HEK293 (cell line): ENCODE data around the gene IGDCC3.
A peak's percentile ranks its signal among the peaks of the same experiment; 100 is the strongest.

Source experiments
- CTCF ChIA-PET: fragments of 350-600 bp; formaldehyde crosslinking; extraction: SDS; loops from one replicate; lab custom pipeline; 2021; ENCODE audit warnings: antibody characterized with exemption; lab: Yijun Ruan, JAX
- POLR2A ChIA-PET: fragments of 300-600 bp; formaldehyde crosslinking; extraction: SDS; loops from one replicate; lab custom pipeline; 2020; ENCODE audit warnings: antibody characterized with exemption, inconsistent platforms; lab: Yijun Ruan, JAX
- H3K27ac ChIP-seq: fragments of 200-500 bp; sonication (Bioruptor generic); 2 replicates; pipeline ENCODE4 v1.5.1; 2014; ENCODE audit warnings: low read depth, low read length, control low read depth, inconsistent platforms; ENCODE audit errors: extremely low read depth
- H3K36me3 ChIP-seq, 2 experiments: fragments of 200-500 bp in 1 of 2; sonication (Bioruptor generic) in 1 of 2; 1 replicate in 1 of 2; 2 replicates in 1 of 2; pipeline ENCODE4 v1.5.1; 2014 to 2017; ENCODE audit warnings: inconsistent platforms in 2 of 2, low read length in 2 of 2; ENCODE audit not compliant: control insufficient read depth in 2 of 2, insufficient read depth in 1 of 2
- H3K4me1 ChIP-seq: fragments of 200-500 bp; sonication (Bioruptor generic); 2 replicates; pipeline ENCODE4 v1.5.1; 2014; ENCODE audit warnings: mild to moderate bottlenecking, low read length, inconsistent platforms; ENCODE audit not compliant: control insufficient read depth, insufficient read depth
- H3K4me3 ChIP-seq: 2 replicates; pipeline ENCODE4 v1.5.1; 2011; ENCODE audit warnings: low read depth, mild to moderate bottlenecking, control low read depth, low read length, moderate library complexity
- H3K9me3 ChIP-seq: fragments of 200-500 bp; sonication (Bioruptor generic); 2 replicates; pipeline ENCODE4 v1.5.1; 2014; ENCODE audit warnings: low read depth, low read length, inconsistent platforms; ENCODE audit not compliant: control insufficient read depth, insufficient read depth
- KLF10 ChIP-seq: fragments of 450-650 bp; IDR thresholded peaks from 2 replicates; pipeline ENCODE4 v1.5.1; 2018; ENCODE audit warnings: missing biosample characterization, mild to moderate bottlenecking, missing genetic modification characterization
- OSR2 ChIP-seq: fragments of 450-650 bp; formaldehyde crosslinking; IDR thresholded peaks from 2 replicates; pipeline ENCODE4 v1.5.1; 2016; ENCODE audit warnings: missing biosample characterization, missing genetic modification characterization
- SCRT2 ChIP-seq: fragments of 450-650 bp; formaldehyde crosslinking; IDR thresholded peaks from 2 replicates; pipeline ENCODE4 v1.5.1; 2016; ENCODE audit warnings: missing biosample characterization, missing genetic modification characterization
- WT1 ChIP-seq: fragments of 450-650 bp; formaldehyde crosslinking; IDR thresholded peaks from 2 replicates; pipeline ENCODE4 v1.5.1; 2016; ENCODE audit warnings: missing biosample characterization, missing genetic modification characterization
- YY2 ChIP-seq: fragments of 450-650 bp; formaldehyde crosslinking; IDR thresholded peaks from 2 replicates; pipeline ENCODE4 v1.5.1; 2016; ENCODE audit warnings: missing biosample characterization, missing genetic modification characterization
- ZBTB1 ChIP-seq: fragments of 450-650 bp; formaldehyde crosslinking; IDR thresholded peaks from 2 replicates; pipeline ENCODE4 v1.5.1; 2016; ENCODE audit warnings: missing biosample characterization, missing genetic modification characterization
- ZBTB21 ChIP-seq: fragments of 450-650 bp; formaldehyde crosslinking; IDR thresholded peaks from 2 replicates; pipeline ENCODE4 v1.5.1; 2017; ENCODE audit warnings: missing biosample characterization, missing genetic modification characterization
- ZEB2 ChIP-seq: fragments of 450-650 bp; formaldehyde crosslinking; IDR thresholded peaks from 2 replicates; pipeline ENCODE4 v1.5.1; 2016; ENCODE audit warnings: missing biosample characterization, missing genetic modification characterization
- ZNF133 ChIP-seq: fragments of 450-650 bp; formaldehyde crosslinking; IDR thresholded peaks from 2 replicates; pipeline ENCODE4 v1.5.1; 2016; ENCODE audit warnings: missing biosample characterization, missing genetic modification characterization
- ZNF140 ChIP-seq: fragments of 450-650 bp; formaldehyde crosslinking; IDR thresholded peaks from 2 replicates; pipeline ENCODE4 v1.5.1; 2016; ENCODE audit warnings: missing biosample characterization, missing genetic modification characterization
- ZNF169 ChIP-seq: fragments of 450-650 bp; formaldehyde crosslinking; IDR thresholded peaks from 2 replicates; pipeline ENCODE4 v1.5.1; 2016; ENCODE audit warnings: missing biosample characterization, missing genetic modification characterization
- ZNF19 ChIP-seq: fragments of 450-650 bp; formaldehyde crosslinking; IDR thresholded peaks from 2 replicates; pipeline ENCODE4; 2016; ENCODE audit warnings: missing biosample characterization, missing genetic modification characterization, low read depth
- ZNF214 ChIP-seq: fragments of 450-650 bp; formaldehyde crosslinking; IDR thresholded peaks from 2 replicates; pipeline ENCODE4 v1.5.1; 2017; ENCODE audit warnings: missing biosample characterization, mild to moderate bottlenecking, missing genetic modification characterization, borderline replicate concordance
- ZNF239 ChIP-seq: fragments of 450-650 bp; formaldehyde crosslinking; IDR thresholded peaks from 2 replicates; pipeline ENCODE4 v1.5.1; 2016; ENCODE audit warnings: missing biosample characterization, missing genetic modification characterization
- ZNF24 ChIP-seq: fragments of 450-650 bp; formaldehyde crosslinking; IDR thresholded peaks from 2 replicates; pipeline ENCODE4 v1.5.1; 2016; ENCODE audit warnings: missing biosample characterization, missing genetic modification characterization
- ZNF274 ChIP-seq, 2 experiments: fragments of 200-500 bp in 1 of 2; fragments of 450-650 bp in 1 of 2; sonication (Bioruptor generic) in 1 of 2; formaldehyde crosslinking in 1 of 2; IDR thresholded peaks; 2 replicates each; pipeline versions ENCODE4 v1.5.1 to v1.6.1; 2014 to 2016; ENCODE audit warnings: borderline replicate concordance in 1 of 2, inconsistent platforms in 1 of 2, low read length in 1 of 2, missing biosample characterization in 1 of 2, missing genetic modification characterization in 1 of 2
- ZNF350 ChIP-seq: fragments of 450-650 bp; formaldehyde crosslinking; IDR thresholded peaks from 2 replicates; pipeline ENCODE4 v1.5.0; 2017; ENCODE audit warnings: missing biosample characterization, mild to moderate bottlenecking, missing genetic modification characterization
- ZNF473 ChIP-seq: fragments of 450-650 bp; formaldehyde crosslinking; IDR thresholded peaks from 2 replicates; pipeline ENCODE4 v1.5.1; 2017; ENCODE audit warnings: missing biosample characterization, missing genetic modification characterization
- ZNF596 ChIP-seq: fragments of 450-650 bp; IDR thresholded peaks from 2 replicates; pipeline ENCODE4 v1.5.0; 2018; ENCODE audit warnings: missing biosample characterization, mild to moderate bottlenecking, missing genetic modification characterization, moderate library complexity
- ZNF791 ChIP-seq: fragments of 450-650 bp; formaldehyde crosslinking; IDR thresholded peaks from 2 replicates; pipeline ENCODE4 v1.5.1; 2016; ENCODE audit warnings: missing biosample characterization, missing genetic modification characterization
- ZSCAN16 ChIP-seq: fragments of 450-650 bp; formaldehyde crosslinking; IDR thresholded peaks from 2 replicates; pipeline ENCODE4 v1.5.1; 2016; ENCODE audit warnings: missing biosample characterization, missing genetic modification characterization
- TF ChIP-seq, protein P1 (sequence below): fragments of 450-650 bp; formaldehyde crosslinking; IDR thresholded peaks from 2 replicates; pipeline ENCODE4 v1.5.1; 2017; ENCODE audit warnings: missing biosample characterization, missing genetic modification characterization
- TF ChIP-seq, protein P2 (sequence below): fragments of 450-650 bp; formaldehyde crosslinking; IDR thresholded peaks from 2 replicates; pipeline ENCODE4 v1.5.1; 2017; ENCODE audit warnings: missing biosample characterization, missing genetic modification characterization
- TF ChIP-seq, protein P3 (sequence below): fragments of 450-650 bp; formaldehyde crosslinking; IDR thresholded peaks from 2 replicates; pipeline ENCODE4 v1.5.1; 2016; ENCODE audit warnings: missing biosample characterization, missing genetic modification characterization
- TF ChIP-seq, protein P4 (sequence below): fragments of 450-650 bp; formaldehyde crosslinking; IDR thresholded peaks from 2 replicates; pipeline ENCODE4 v1.5.1; 2016; ENCODE audit warnings: missing biosample characterization, missing genetic modification characterization
- TF ChIP-seq, protein P5 (sequence below): fragments of 450-650 bp; formaldehyde crosslinking; IDR thresholded peaks from 2 replicates; pipeline ENCODE4 v1.5.1; 2016; ENCODE audit warnings: missing biosample characterization, missing genetic modification characterization

Gene IGDCC3

DNA sequence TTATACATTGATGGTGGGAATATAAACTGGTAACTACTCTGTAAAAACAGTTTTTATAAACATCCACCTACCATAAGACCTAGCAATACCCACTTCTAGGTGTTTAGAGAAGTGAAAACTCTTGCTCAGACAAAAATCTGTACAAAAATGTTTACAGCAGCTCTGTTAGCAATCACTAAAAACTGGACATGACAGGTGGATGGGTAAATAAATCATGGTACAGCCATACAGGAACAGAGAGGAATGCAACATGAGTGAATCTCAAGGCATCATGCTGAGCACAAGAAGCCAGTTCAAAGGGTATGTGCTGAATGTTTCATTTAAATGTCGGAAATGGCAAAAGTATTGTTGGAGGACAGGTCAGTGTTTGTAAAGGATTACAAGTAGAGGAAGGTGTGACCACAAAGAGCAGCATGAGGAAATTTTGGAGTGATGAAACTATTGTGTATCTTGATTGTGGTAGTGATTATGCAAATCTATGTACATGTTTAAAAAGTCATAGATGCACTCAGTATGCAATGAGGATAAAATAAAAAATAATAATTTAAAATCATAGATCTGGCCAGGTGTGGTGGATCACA is 84.8 kb downstream of the IGDCC3 start:
- no peak overlapping the region for H3K4me3 ChIP-seq
- CTCF ChIA-PET = interaction anchor here (0.5 to 1.2 kb wide), 3 partner anchors 9 to 564 kb away, joined by 3 to 5 read pairs (median 3); no protein-coding TSS in a partner anchor
- no peak for TF ChIP-seq ZNF169 (tag by site-specific recombination)
- no peak for TF ChIP-seq YY2 (tag by site-specific recombination)
- TF ChIP-seq ZBTB21 (tag by site-specific recombination) = no peak
- no peak for TF ChIP-seq SCRT2 (tag by site-specific recombination)
- no peak for TF ChIP-seq ZBTB1 (tag by site-specific recombination)
- 0 out of 2 replicates have a peak, but pooled peaks have one; percentile 14 for TF ChIP-seq ZEB2 (tag by site-specific recombination)
- TF ChIP-seq, protein P1, sequence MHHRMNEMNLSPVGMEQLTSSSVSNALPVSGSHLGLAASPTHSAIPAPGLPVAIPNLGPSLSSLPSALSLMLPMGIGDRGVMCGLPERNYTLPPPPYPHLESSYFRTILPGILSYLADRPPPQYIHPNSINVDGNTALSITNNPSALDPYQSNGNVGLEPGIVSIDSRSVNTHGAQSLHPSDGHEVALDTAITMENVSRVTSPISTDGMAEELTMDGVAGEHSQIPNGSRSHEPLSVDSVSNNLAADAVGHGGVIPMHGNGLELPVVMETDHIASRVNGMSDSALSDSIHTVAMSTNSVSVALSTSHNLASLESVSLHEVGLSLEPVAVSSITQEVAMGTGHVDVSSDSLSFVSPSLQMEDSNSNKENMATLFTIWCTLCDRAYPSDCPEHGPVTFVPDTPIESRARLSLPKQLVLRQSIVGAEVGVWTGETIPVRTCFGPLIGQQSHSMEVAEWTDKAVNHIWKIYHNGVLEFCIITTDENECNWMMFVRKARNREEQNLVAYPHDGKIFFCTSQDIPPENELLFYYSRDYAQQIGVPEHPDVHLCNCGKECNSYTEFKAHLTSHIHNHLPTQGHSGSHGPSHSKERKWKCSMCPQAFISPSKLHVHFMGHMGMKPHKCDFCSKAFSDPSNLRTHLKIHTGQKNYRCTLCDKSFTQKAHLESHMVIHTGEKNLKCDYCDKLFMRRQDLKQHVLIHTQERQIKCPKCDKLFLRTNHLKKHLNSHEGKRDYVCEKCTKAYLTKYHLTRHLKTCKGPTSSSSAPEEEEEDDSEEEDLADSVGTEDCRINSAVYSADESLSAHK (tag by site-specific recombination) = peak; percentile 59; the same call in 1 of the 2 replicates
- TF ChIP-seq KLF10 (tag by site-specific recombination) = no peak
- TF ChIP-seq, protein P2, sequence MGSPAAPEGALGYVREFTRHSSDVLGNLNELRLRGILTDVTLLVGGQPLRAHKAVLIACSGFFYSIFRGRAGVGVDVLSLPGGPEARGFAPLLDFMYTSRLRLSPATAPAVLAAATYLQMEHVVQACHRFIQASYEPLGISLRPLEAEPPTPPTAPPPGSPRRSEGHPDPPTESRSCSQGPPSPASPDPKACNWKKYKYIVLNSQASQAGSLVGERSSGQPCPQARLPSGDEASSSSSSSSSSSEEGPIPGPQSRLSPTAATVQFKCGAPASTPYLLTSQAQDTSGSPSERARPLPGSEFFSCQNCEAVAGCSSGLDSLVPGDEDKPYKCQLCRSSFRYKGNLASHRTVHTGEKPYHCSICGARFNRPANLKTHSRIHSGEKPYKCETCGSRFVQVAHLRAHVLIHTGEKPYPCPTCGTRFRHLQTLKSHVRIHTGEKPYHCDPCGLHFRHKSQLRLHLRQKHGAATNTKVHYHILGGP (tag by site-specific recombination) = no peak
- TF ChIP-seq, protein P3, sequence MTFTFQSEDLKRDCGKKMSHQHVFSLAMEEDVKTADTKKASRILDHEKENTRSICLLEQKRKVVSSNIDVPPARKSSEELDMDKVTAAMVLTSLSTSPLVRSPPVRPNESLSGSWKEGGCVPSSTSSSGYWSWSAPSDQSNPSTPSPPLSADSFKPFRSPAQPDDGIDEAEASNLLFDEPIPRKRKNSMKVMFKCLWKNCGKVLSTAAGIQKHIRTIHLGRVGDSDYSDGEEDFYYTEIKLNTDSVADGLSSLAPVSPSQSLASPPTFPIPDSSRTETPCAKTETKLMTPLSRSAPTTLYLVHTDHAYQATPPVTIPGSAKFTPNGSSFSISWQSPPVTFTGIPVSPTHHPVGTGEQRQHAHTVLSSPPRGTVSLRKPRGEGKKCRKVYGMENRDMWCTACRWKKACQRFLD (tag by site-specific recombination) = no peak
- TF ChIP-seq ZNF473 (tag by site-specific recombination) = no peak
- TF ChIP-seq ZNF19 = no peak
- TF ChIP-seq ZNF24 (tag by site-specific recombination) = no peak
- no peak for TF ChIP-seq ZNF274 (IDR thresholded peaks at IDR 0.05; ENCODE audit: low read length)
- no peak for TF ChIP-seq ZNF274 (tag by site-specific recombination; IDR thresholded peaks at IDR 0.05; ENCODE audit: borderline replicate concordance)
- TF ChIP-seq ZNF140 (tag by site-specific recombination) = no peak
- no peak overlapping the region for H3K27ac ChIP-seq
- H3K36me3 ChIP-seq = no peaks in the 10 kb centered on the region
- POLR2A ChIA-PET = no interaction called here
- H3K4me1 ChIP-seq = no peaks in the 10 kb centered on the region
- no peaks in the 10 kb centered on the region for H3K9me3 ChIP-seq

DNA sequence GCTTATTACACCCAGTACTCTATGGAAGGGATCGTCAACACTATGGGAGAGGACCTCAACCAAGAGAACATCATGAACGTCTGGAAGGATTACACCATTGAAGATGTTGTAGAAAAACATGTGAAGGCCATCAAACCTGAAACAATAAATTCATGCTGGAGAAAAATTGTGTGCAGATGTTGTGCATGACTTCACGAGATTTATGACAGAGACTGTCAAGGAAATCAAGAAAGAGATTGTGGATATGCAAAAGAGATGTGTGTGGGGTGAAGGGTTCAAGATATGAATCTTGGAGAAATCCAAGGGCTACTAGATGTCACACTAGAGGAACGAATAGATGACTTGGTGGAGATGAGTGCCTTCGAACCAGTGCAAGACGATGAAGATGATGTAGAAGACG is 87.6 kb downstream of the IGDCC3 start:
- ChIA-PET CTCF (interaction anchor here (1.5 kb wide), 1 partner anchor 15 kb away, joined by 6 read pairs; the partner anchor contains the start of gene RNU5B-1), POLR2A (interaction anchor here (1.8 kb wide), 1 partner anchor 15 kb away, joined by 8 read pairs; the partner anchor contains the start of gene RNU5B-1)
- no peaks in the 10 kb centered on the region; the same call in none of the 2 replicates for H3K4me1 ChIP-seq
- TF ChIP-seq ZNF596 (tag by site-specific recombination) (no peak), ZNF791 (tag by site-specific recombination) (no peak), ZNF214 (no peak), ZNF350 (tag by site-specific recombination) (no peak), ZSCAN16 (no peak), OSR2 (tag by site-specific recombination) (no peak), WT1 (tag by site-specific recombination) (no peak), ZNF239 (tag by site-specific recombination) (no peak), ZNF133 (tag by site-specific recombination) (no peak)
- TF ChIP-seq, protein P2 (tag by site-specific recombination) = no peak
- TF ChIP-seq, protein P4, sequence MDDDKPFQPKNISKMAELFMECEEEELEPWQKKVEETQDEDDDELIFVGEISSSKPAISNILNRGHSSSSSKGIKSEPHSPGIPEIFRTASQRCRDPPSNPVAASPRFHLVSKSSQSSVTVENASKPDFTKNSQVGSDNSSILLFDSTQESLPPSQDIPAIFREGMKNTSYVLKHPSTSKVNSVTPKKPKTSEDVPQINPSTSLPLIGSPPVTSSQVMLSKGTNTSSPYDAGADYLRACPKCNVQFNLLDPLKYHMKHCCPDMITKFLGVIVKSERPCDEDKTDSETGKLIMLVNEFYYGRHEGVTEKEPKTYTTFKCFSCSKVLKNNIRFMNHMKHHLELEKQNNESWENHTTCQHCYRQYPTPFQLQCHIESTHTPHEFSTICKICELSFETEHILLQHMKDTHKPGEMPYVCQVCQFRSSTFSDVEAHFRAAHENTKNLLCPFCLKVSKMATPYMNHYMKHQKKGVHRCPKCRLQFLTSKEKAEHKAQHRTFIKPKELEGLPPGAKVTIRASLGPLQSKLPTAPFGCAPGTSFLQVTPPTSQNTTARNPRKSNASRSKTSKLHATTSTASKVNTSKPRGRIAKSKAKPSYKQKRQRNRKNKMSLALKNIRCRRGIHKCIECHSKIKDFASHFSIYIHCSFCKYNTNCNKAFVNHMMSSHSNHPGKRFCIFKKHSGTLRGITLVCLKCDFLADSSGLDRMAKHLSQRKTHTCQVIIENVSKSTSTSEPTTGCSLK = no peak
- TF ChIP-seq, protein P5, sequence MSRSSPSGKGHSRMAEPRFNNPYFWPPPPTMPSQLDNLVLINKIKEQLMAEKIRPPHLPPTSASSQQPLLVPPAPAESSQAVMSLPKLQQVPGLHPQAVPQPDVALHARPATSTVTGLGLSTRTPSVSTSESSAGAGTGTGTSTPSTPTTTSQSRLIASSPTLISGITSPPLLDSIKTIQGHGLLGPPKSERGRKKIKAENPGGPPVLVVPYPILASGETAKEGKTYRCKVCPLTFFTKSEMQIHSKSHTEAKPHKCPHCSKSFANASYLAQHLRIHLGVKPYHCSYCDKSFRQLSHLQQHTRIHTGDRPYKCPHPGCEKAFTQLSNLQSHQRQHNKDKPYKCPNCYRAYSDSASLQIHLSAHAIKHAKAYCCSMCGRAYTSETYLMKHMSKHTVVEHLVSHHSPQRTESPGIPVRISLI (tag by site-specific recombination) = no peak

More for the DNA sequence above, 87.6 kb downstream of the IGDCC3 start:
- Histone ChIP-seq H3K36me3 (no peaks in the 10 kb centered on the region), H3K9me3 (no peaks in the 10 kb centered on the region), H3K4me3 (no peak overlapping the region), H3K27ac (no peak overlapping the region)
